PFSK-1 (cell line): ENCODE data around the gene PCARE.

ENCODE experiments used
- FOXP2 ChIP-seq: optimal IDR thresholded peaks from 2 replicates; pipeline ENCODE3; 2011; ENCODE audit warnings: borderline replicate concordance, control low read depth, inconsistent platforms; ENCODE audit not compliant: insufficient read depth; ENCODE audit errors: extremely low read length, extremely low read depth
- POLR2AphosphoS5 ChIP-seq: IDR thresholded peaks from 2 replicates; pipeline ENCODE4 v1.6.1; 2012; ENCODE audit warnings: low read depth, mild to moderate bottlenecking, control low read depth, low read length, moderate library complexity
- SIN3A ChIP-seq: IDR thresholded peaks from 2 replicates; pipeline ENCODE4 v1.6.1; 2012; ENCODE audit warnings: mild to moderate bottlenecking, low read length, moderate library complexity, borderline replicate concordance; ENCODE audit not compliant: insufficient read depth
- TAF1 ChIP-seq: IDR thresholded peaks from 2 replicates; pipeline ENCODE4 v1.6.1; 2012; ENCODE audit warnings: low read length, control low read depth, borderline replicate concordance; ENCODE audit not compliant: insufficient read depth
- TF ChIP-seq, protein P1 (sequence below), 2 experiments: IDR thresholded peaks; 2 replicates each; pipeline versions ENCODE4 v1.6.1 to v1.8.0; 2011 to 2012; ENCODE audit warnings: low read depth in 2 of 2, low read length in 2 of 2, control low read depth in 1 of 2, inconsistent platforms in 1 of 2, mild to moderate bottlenecking in 1 of 2, moderate library complexity in 1 of 2; ENCODE audit not compliant: insufficient read depth in 1 of 2

PCARE gene

DNA sequence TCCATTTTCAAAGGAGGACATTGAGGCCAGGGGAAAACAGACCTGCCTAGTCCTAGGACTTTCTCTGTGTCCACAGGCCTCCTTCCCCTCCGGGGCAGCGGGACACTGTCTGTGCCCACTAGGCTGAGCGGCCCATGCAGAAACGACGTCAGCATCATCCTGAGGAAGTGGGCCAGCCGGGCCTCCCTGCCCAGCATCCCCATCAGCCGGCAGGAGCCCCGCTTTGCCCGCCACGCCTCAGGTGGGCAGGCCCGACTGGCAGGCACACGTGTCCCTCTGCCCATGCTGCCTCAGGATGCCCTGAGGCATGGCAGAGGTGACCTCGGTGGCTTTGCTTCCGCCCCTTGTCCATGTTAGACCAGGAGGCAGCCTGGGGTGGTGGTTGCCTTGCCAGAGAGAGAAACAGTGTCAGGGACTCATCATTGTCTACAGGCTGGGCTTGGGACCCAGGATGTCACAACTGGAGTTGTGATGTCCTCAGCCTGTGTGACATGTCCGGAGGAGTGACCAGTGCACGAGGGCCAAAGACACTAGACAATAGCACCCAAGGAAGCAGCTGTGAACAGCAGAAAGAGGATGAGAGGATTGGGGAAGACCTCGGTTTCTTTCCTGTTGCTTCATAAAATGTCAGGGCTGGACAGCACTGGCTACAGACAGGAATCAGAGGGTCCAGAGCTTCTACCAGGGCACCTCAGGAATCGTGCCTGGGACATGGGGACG lies 56.4 kb downstream of the PCARE start:
- TF ChIP-seq POLR2AphosphoS5 (no peak), FOXP2 (no peak), TAF1 (no peak), SIN3A (no peak)
- TF ChIP-seq, protein P1, sequence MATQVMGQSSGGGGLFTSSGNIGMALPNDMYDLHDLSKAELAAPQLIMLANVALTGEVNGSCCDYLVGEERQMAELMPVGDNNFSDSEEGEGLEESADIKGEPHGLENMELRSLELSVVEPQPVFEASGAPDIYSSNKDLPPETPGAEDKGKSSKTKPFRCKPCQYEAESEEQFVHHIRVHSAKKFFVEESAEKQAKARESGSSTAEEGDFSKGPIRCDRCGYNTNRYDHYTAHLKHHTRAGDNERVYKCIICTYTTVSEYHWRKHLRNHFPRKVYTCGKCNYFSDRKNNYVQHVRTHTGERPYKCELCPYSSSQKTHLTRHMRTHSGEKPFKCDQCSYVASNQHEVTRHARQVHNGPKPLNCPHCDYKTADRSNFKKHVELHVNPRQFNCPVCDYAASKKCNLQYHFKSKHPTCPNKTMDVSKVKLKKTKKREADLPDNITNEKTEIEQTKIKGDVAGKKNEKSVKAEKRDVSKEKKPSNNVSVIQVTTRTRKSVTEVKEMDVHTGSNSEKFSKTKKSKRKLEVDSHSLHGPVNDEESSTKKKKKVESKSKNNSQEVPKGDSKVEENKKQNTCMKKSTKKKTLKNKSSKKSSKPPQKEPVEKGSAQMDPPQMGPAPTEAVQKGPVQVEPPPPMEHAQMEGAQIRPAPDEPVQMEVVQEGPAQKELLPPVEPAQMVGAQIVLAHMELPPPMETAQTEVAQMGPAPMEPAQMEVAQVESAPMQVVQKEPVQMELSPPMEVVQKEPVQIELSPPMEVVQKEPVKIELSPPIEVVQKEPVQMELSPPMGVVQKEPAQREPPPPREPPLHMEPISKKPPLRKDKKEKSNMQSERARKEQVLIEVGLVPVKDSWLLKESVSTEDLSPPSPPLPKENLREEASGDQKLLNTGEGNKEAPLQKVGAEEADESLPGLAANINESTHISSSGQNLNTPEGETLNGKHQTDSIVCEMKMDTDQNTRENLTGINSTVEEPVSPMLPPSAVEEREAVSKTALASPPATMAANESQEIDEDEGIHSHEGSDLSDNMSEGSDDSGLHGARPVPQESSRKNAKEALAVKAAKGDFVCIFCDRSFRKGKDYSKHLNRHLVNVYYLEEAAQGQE (IDR thresholded peaks at IDR 0.05; ENCODE audit: insufficient read depth in 1 of 2, low read depth in 2 of 2, low read length in 2 of 2) = no peak

DNA sequence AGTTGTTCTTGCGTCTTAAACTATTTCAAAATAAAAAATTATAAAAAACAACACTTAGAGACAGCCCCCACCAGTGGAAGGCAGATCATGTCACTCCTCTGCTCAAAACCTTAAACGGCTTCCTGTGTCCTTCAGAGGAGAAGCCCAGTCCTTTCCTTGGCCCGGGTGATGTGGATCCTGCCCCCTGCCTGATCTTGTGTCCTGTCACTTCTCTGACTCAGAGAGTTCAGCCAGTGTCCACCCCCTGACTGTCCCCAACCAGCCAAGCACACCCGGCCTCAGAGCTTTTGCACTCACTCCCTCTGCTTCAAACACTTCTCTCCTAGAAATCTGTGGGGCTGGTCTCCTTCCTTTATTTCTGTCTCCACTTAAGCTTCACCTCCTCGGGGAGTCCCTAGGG lies 57.8 kb downstream of the PCARE start:
- TF ChIP-seq, protein P1 (IDR thresholded peaks at IDR 0.05; ENCODE audit: insufficient read depth in 1 of 2, low read depth in 2 of 2, low read length in 2 of 2) = no peak
- TF ChIP-seq POLR2AphosphoS5 = no peak
- TF ChIP-seq FOXP2 = no peak
- TF ChIP-seq TAF1 = no peak
- TF ChIP-seq SIN3A = no peak

DNA sequence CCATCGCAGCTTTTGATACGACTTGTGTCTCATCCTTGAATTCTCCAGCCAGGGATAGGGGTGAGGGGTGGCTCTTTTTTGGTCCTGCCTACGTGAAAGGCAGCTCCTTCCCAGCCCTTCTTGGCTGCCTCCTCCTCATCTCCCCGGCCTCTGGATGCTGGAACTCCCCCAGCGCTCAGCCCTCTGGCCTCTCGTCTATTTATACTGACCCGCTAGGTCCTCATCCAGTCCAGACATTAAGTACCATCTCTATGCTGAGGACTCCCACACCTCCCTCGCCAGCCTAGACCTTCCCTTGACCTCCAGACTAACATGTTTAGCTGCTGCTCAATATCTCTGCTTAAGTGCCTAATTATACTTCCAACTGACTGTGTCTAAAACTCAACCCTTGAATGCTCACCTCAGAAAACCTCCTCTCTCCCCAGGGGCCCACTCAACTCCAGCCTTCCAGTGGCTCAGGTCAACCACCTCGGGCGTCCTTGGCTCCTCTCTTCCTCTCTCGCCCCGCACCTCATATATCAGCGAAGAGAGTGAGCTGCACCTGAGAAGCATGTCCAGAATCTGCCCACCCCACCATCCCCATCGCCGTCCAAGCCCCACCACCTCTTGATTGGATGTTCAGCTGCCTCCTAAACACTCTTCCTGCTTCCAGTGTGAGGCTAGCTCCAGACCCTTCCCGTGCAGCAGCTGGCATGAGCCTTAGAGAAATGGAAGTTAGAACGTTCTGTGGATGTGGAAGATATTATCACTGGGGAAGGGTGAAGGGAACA lies 58.4 kb downstream of the PCARE start:
- no peak for TF ChIP-seq TAF1

DNA sequence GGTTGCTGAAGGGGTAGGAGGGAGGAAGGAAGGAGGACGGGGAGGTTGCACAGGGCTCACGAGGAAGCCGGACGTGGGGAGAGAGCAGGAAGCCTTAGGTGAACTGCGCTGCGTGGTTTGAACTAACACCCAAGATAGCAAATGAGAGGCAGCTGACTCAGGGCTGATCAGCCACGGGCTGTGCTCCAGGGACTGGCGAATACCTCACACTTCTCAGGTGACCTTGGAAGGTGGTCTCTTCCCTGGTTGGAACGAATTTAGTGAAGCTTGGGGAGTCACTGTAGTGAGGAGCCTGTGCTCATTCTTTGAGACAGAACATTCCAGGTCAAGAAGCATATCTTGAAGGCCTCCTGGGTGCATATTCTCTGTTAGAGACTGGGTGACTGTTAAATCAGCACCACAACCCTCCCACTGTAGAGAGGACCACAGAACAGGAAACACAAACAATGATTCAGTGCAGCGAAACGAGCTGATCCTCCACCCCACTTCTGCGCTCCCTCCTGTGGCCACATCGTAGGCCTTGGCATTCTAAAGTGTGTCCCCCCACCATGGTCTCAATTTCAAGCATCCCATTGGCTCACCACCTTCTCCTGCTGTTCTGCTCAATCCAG lies 59.4 kb downstream of the PCARE start:
- TF ChIP-seq, protein P1 (IDR thresholded peaks at IDR 0.05; ENCODE audit: insufficient read depth in 1 of 2, low read depth in 2 of 2, low read length in 2 of 2) = no peak
- no peak for TF ChIP-seq SIN3A
- TF ChIP-seq POLR2AphosphoS5 = no peak
- TF ChIP-seq FOXP2 = no peak
- TF ChIP-seq TAF1 = no peak

DNA sequence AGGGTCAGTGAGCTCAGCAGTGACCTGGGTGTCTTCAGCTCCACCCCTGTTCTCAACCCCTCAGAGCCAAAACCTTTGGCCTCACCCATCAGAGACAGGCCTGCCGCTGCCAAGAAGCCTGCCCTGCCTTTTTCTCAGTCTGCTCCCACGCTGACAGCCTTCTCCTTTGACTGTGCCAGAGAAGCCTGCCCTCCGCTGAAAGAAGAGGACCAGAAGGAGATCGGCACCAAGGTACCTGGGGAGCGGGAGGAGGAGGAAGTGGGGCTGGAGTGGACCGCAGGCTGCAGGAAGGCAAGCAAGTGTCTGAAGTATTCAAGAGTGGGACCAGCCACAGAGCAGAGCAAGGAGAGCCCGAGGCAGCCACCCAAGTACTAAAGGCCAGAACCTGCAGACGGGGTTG lies 60.0 kb downstream of the PCARE start:
- TF ChIP-seq SIN3A (no peak), POLR2AphosphoS5 (no peak)
